Caco-2 (cell line): ENCODE data around the gene GID8. TPM values are rescaled to one million over a fixed set of nuclear protein-coding genes. Genes with fewer than 3 reads are reported as not detected.

Experiments used
- BruUV-seq: library from RNA; stranded (reverse); fragments of 400-500 nt; replicated peaks from 2 replicates; lab custom pipeline; 2021; lab: Mats Ljungman, UMichigan
- CTCF ChIA-PET: fragments of 300-600 bp; sonication (Branson Sonifier 250); formaldehyde crosslinking; loops from one replicate; lab custom pipeline; 2022; ENCODE audit warnings: antibody characterized with exemption; lab: Charles Lee
- POLR2A ChIA-PET: fragments of 300-600 bp; sonication (Branson Sonifier 250); formaldehyde crosslinking; loops from one replicate; lab custom pipeline; 2022; ENCODE audit warnings: antibody characterized with exemption; lab: Charles Lee
- DNase-seq, 2 experiments: peaks; one replicate each; pipeline versions ENCODE4 v3.0.0 to v3.0.0-alpha.2; 2020 to 2022
- H3K27me3 ChIP-seq: replicated peaks from 2 replicates; pipeline ENCODE4 v1.6.0; 2011; ENCODE audit warnings: low read length; ENCODE audit not compliant: control insufficient read depth, insufficient read depth
- H3K36me3 ChIP-seq: 2 replicates; pipeline ENCODE4 v1.5.1; 2011; ENCODE audit warnings: low read length; ENCODE audit not compliant: control insufficient read depth, insufficient read depth
- H3K4me1 ChIP-seq: fragments of 250-450 bp; sonication (Bioruptor Pico); 2 replicates; pipeline ENCODE4 v1.5.1; 2020; ENCODE audit warnings: mild to moderate bottlenecking
- H3K4me3 ChIP-seq: 2 replicates; pipeline ENCODE4 v1.5.1; 2011; ENCODE audit warnings: low read depth, mild to moderate bottlenecking, control low read depth, low read length
- H3K9me3 ChIP-seq: fragments of 250-450 bp; sonication (Bioruptor Pico); 2 replicates; pipeline ENCODE4 v1.5.1; 2020; ENCODE audit warnings: mild to moderate bottlenecking, moderate library complexity
- H3K27ac Mint-ChIP-seq: one replicate; pipeline ENCODE4 v1.8.0; 2022; ENCODE audit warnings: mixed read lengths; ENCODE audit not compliant: unreplicated experiment
- H3K27me3 Mint-ChIP-seq: one replicate; pipeline ENCODE4 v1.8.0; 2022; ENCODE audit warnings: mixed read lengths; ENCODE audit not compliant: insufficient read depth, unreplicated experiment
- H3K36me3 Mint-ChIP-seq: one replicate; pipeline ENCODE4 v1.8.0; 2022; ENCODE audit warnings: mild to moderate bottlenecking, mixed read lengths; ENCODE audit not compliant: insufficient read depth, unreplicated experiment
- H3K4me1 Mint-ChIP-seq: one replicate; pipeline ENCODE4 v1.8.0; 2022; ENCODE audit warnings: low read depth, mixed read lengths; ENCODE audit not compliant: unreplicated experiment
- H3K4me3 Mint-ChIP-seq: one replicate; pipeline ENCODE4 v1.8.0; 2022; ENCODE audit warnings: mild to moderate bottlenecking, moderate library complexity, mixed read lengths; ENCODE audit not compliant: unreplicated experiment
- H3K9me3 Mint-ChIP-seq: one replicate; pipeline ENCODE4 v1.8.0; 2022; ENCODE audit warnings: mixed read lengths; ENCODE audit not compliant: unreplicated experiment
- CTCF ChIP-seq, 2 experiments: fragments of 200-600 bp in 1 of 2; IDR thresholded peaks; 1 replicate in 1 of 2; 2 replicates in 1 of 2; pipeline versions ENCODE4 v1.5.1 to v1.8.0; 2011 to 2022; ENCODE audit warnings: antibody characterized with exemption in 1 of 2, control low read depth in 1 of 2, inconsistent platforms in 1 of 2, low read depth in 1 of 2, low read length in 1 of 2, mild to moderate bottlenecking in 1 of 2, moderate library complexity in 1 of 2; ENCODE audit not compliant: insufficient read depth in 1 of 2, severe bottlenecking in 1 of 2, unreplicated experiment in 1 of 2
- intact Hi-C: fragments of 100-400 bp; cut with micrococcal nuclease; formaldehyde crosslinking; loops from one replicate; pipeline ENCODE4 v1.10.0; 2022; ENCODE audit not compliant: unreplicated experiment
- total RNA-seq: library from RNA; stranded (reverse); gene quantifications from 2 replicates; pipeline ENCODE4 v1.2.3, GENCODE V29; 2022

Gene GID8
- total RNA-seq, 1 experiment from 2014 or later: 133 TPM

DNA sequence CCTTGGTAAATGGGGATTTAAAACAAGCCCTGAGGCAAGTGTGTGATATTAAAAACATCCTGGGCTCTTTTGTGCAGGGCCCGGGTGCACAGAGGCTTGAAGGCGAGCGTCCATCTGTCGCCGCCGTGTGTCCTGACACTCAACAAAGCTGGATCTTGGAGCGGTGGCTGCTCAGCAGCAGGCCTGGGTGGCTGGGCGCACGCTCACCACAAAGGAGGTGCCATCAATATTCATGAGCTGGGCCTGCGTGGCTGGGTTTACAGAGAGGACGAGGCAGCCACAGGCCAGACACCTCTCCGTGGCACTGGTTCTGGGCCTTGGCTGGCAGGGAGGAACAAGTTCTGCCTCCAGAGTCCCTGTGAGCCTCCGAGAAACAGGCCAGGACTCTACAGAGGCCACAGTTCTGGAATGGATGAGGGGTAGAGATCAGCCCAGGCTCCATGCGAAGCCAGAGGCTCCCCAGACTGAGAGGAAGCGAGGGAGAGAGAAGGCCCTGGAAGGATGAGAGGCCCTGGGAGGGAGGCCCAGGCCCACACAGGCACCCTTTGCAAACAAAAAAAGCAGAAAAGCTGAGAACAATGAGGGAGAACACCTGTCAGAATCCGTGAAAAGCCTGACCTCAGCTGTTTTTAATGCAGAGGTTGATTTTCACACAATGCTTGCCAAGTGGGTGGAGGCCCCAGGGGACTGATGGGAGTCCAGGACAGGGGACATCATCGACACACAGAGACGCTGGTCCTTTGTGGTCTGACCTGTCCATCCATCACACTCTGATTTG, 46.9 kb downstream of the GID8 start:
- Mint-ChIP-seq H3K27ac (no peak overlapping the region), H3K4me3 (no peak overlapping the region), H3K4me1 (no peaks in the 10 kb centered on the region), H3K27me3 (peaks cover 4% of the 10 kb centered on the region), H3K9me3 (no peaks in the 10 kb centered on the region), H3K36me3 (no peaks in the 10 kb centered on the region)
- Histone ChIP-seq H3K27me3 (peaks cover 2% of the 10 kb centered on the region; the same call in 1 of the 2 replicates), H3K36me3 (no peaks in the 10 kb centered on the region), H3K4me1 (peaks cover 6% of the 10 kb centered on the region; the same call in 1 of the 2 replicates), H3K9me3 (0 out of 2 replicates have a peak, but pooled peaks cover 5% of the 10 kb centered on the region), H3K4me3 (no peak overlapping the region)
- BruUV-seq: no TSS peak
- CTCF ChIA-PET: interaction anchor here (1.6 to 2.6 kb wide), 2 partner anchors 13 to 24 kb away, joined by 6 to 10 read pairs; no protein-coding TSS in a partner anchor
- DNase-seq: no peak
- POLR2A ChIA-PET: interaction anchor here (0.9 kb wide), 1 partner anchor 47 kb away, joined by 4 read pairs; the partner anchor contains the start of gene GID8
- intact Hi-C loops: no loop called here
- no peak for TF ChIP-seq CTCF (IDR thresholded peaks at IDR 0.05; ENCODE audit: insufficient read depth in 1 of 2, low read depth in 1 of 2, low read length in 1 of 2, severe bottlenecking in 1 of 2, unreplicated experiment in 1 of 2)

DNA sequence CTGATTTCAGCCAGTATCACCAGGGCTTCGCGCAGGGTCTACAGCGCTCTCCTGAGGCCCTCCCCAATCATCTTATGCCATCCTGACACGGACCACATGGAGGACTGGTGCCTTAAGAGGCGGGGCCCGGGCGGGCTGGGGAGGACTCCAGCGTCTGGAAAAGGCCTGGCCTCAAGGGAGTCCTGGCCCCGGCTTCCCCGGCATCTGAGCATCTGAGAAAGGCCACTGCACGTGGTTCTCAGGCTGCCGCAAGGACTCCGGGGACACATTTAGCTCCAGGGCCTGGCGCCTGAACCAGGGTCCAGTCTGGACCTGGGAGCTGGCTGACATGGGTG, 47.5 kb downstream of the GID8 start:
- ChIA-PET CTCF (interaction anchor here (2.6 kb wide), 1 partner anchor 13 kb away, joined by 10 read pairs; no protein-coding TSS in a partner anchor), POLR2A (interaction anchor here (0.7 kb wide), 1 partner anchor 191 kb away, joined by 4 read pairs; no protein-coding TSS in a partner anchor)
- Histone ChIP-seq H3K36me3 (no peaks in the 10 kb centered on the region), H3K27me3 (peaks cover 2% of the 10 kb centered on the region; the same call in 1 of the 2 replicates), H3K4me3 (no peak overlapping the region), H3K4me1 (peaks cover 6% of the 10 kb centered on the region; the same call in 1 of the 2 replicates), H3K9me3 (0 out of 2 replicates have a peak, but pooled peaks cover 5% of the 10 kb centered on the region)
- no peak for DNase-seq
- Mint-ChIP-seq H3K27me3 (peaks cover 4% of the 10 kb centered on the region), H3K4me3 (no peak overlapping the region), H3K36me3 (no peaks in the 10 kb centered on the region), H3K27ac (no peak overlapping the region), H3K9me3 (no peaks in the 10 kb centered on the region), H3K4me1 (no peaks in the 10 kb centered on the region)
- BruUV-seq: no TSS peak
- intact Hi-C loops: no loop called here
- no peak for TF ChIP-seq CTCF (IDR thresholded peaks at IDR 0.05; ENCODE audit: insufficient read depth in 1 of 2, low read depth in 1 of 2, low read length in 1 of 2, severe bottlenecking in 1 of 2, unreplicated experiment in 1 of 2)

DNA sequence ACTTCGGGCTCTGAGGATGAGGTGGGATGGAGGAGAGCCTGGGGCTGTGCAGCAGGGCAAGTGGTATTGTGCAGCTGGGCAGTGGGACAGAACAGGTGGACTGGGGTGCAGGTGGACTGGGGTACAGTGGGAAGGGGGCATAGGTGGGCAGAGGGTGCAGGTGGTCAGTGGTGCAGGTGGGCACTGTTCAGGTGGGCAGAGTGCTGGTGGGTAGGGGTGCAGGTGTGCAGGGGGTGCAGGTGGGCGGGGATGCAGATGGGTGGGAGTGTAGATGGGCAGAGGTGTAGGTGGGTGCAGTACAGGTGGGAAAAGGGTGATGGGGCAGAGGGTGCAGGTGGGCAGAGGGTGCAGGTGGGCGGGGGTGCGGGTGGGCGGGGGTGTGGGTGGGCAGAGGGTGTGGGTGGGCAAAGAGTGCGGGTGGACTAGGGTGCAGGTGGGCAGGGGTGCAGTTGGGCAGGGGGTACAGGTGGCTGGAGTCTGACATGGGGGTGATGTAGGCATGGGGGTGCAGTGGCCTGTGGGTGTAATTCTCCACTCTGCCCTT, 48.4 kb downstream of the GID8 start:
- H3K9me3 ChIP-seq: 0 out of 2 replicates have a peak, but pooled peaks cover 5% of the 10 kb centered on the region
- peaks cover 2% of the 10 kb centered on the region; the same call in 1 of the 2 replicates for H3K27me3 ChIP-seq
- Mint-ChIP-seq H3K27me3 (peaks cover under 1% of the 10 kb centered on the region), H3K27ac (no peak overlapping the region), H3K9me3 (no peaks in the 10 kb centered on the region), H3K4me3 (no peak overlapping the region), H3K4me1 (no peaks in the 10 kb centered on the region), H3K36me3 (no peaks in the 10 kb centered on the region)
- intact Hi-C loops: no loop called here
- H3K4me3 ChIP-seq: no peak overlapping the region
- ChIA-PET CTCF (no interaction called here), POLR2A (no interaction called here)
- no TSS peak for BruUV-seq
- peaks cover 6% of the 10 kb centered on the region; the same call in 1 of the 2 replicates for H3K4me1 ChIP-seq
- no peak for DNase-seq
- TF ChIP-seq CTCF (IDR thresholded peaks at IDR 0.05; ENCODE audit: insufficient read depth in 1 of 2, low read depth in 1 of 2, low read length in 1 of 2, severe bottlenecking in 1 of 2, unreplicated experiment in 1 of 2): no peak
- H3K36me3 ChIP-seq: no peaks in the 10 kb centered on the region
